ENCODE measurements around the gene PTPN14. TPM values are rescaled to one million over a fixed set of nuclear protein-coding genes. Genes with fewer than 3 reads are reported as not detected.

Gene PTPN14
- total RNA-seq, 4 donors from 2014 or later = 42.8 to 63.8 (median 50.4) TPM

GRCh38 chr1:214432245-214432644 is 119.2 kb downstream of the PTPN14 start:
- intact Hi-C loops (cut with DNase I; ENCODE audit: low total_unique reads) (no loop called here), in situ Hi-C loops (cut with MboI; ENCODE audit: low sequenced_read_pairs in 4 of 4) (no loop called here)
- ATAC-seq = no peak
- Histone ChIP-seq H3K27ac (no peak overlapping the region), H3K4me1 (peaks cover 4 to 13% of the 10 kb centered on the region in 2 donors), H3K27me3 (no peaks in the 10 kb centered on the region), H3K4me3 (no peak overlapping the region), H3K9me3 (no peaks in the 10 kb centered on the region), H3K36me3 (no peaks in the 10 kb centered on the region)
- no peak for TF ChIP-seq POLR2A (IDR thresholded peaks at IDR 0.05)
- TF ChIP-seq CTCF (IDR thresholded peaks at IDR 0.05 in 4 of 5, conservative IDR thresholded peaks at IDR 0.05 in 1 of 5) = no peak
- DNase-seq = no peak

- Histone ChIP-seq H3K27me3 (no peaks in the 10 kb centered on the region), H3K9me3 (no peaks in the 10 kb centered on the region), H3K4me3 (no peak overlapping the region), H3K27ac (no peak overlapping the region), H3K4me1 (peaks cover 21 to 24% of the 10 kb centered on the region in 2 donors), H3K36me3 (no peaks in the 10 kb centered on the region)
- DNase-seq (no peak), ATAC-seq (no peak)
- in situ Hi-C loops (cut with MboI; ENCODE audit: low sequenced_read_pairs in 4 of 4) = no loop called here
- intact Hi-C loops (cut with DNase I; ENCODE audit: low total_unique reads) = no loop called here
- TF ChIP-seq CTCF (IDR thresholded peaks at IDR 0.05 in 4 of 5, conservative IDR thresholded peaks at IDR 0.05 in 1 of 5) (no peak), POLR2A (IDR thresholded peaks at IDR 0.05) (no peak)
Measured at GRCh38 chr1:214429951-214430770, 121.2 kb downstream of the PTPN14 start.

- H3K4me1 ChIP-seq = peaks cover 25 to 36% of the 10 kb centered on the region in 2 donors
- no peaks in the 10 kb centered on the region for H3K36me3 ChIP-seq
- H3K4me3 ChIP-seq = no peak overlapping the region
- DNase-seq (no peak), ATAC-seq (no peak)
- intact Hi-C loops (cut with DNase I; ENCODE audit: low total_unique reads) (no loop called here), in situ Hi-C loops (cut with MboI; ENCODE audit: low sequenced_read_pairs in 4 of 4) (no loop called here)
- no peak overlapping the region for H3K27ac ChIP-seq
- TF ChIP-seq POLR2A (IDR thresholded peaks at IDR 0.05) = no peak
- TF ChIP-seq CTCF (IDR thresholded peaks at IDR 0.05 in 4 of 5, conservative IDR thresholded peaks at IDR 0.05 in 1 of 5) = no peak
- no peaks in the 10 kb centered on the region for H3K27me3 ChIP-seq
- no peaks in the 10 kb centered on the region for H3K9me3 ChIP-seq
Measured at GRCh38 chr1:214427871-214428277, 123.5 kb downstream of the PTPN14 start.

- in situ Hi-C loops (cut with MboI; ENCODE audit: low sequenced_read_pairs in 4 of 4) = no loop called here
- DNase-seq (no peak), ATAC-seq (no peak)
- Histone ChIP-seq H3K9me3 (no peaks in the 10 kb centered on the region), H3K36me3 (no peaks in the 10 kb centered on the region), H3K4me3 (no peak overlapping the region), H3K27ac (no peak overlapping the region), H3K4me1 (peaks cover 32 to 42% of the 10 kb centered on the region in 2 donors), H3K27me3 (no peaks in the 10 kb centered on the region)
- no peak for TF ChIP-seq POLR2A (IDR thresholded peaks at IDR 0.05)
- TF ChIP-seq CTCF (IDR thresholded peaks at IDR 0.05 in 4 of 5, conservative IDR thresholded peaks at IDR 0.05 in 1 of 5) = no peak
- intact Hi-C loops (cut with DNase I; ENCODE audit: low total_unique reads) = no loop called here
Measured at GRCh38 chr1:214426426-214426812, 125.0 kb downstream of the PTPN14 start.
